AG10803 (cell line): ENCODE data around the gene HLA-F.

Source experiments
- DNase-seq: peaks from one replicate; pipeline ENCODE4 v3.0.0; 2010; ENCODE audit warnings: low read depth
- H3K4me3 ChIP-seq: 2 replicates; pipeline ENCODE4 v1.5.1; 2011; ENCODE audit warnings: mild to moderate bottlenecking, low read length, control low read depth
- TF ChIP-seq, protein P1 (sequence below): conservative IDR thresholded peaks from 2 replicates; pipeline ENCODE4 v1.5.1; 2011; ENCODE audit warnings: mild to moderate bottlenecking, low read length, control low read depth, inconsistent platforms

HLA-F gene

DNA sequence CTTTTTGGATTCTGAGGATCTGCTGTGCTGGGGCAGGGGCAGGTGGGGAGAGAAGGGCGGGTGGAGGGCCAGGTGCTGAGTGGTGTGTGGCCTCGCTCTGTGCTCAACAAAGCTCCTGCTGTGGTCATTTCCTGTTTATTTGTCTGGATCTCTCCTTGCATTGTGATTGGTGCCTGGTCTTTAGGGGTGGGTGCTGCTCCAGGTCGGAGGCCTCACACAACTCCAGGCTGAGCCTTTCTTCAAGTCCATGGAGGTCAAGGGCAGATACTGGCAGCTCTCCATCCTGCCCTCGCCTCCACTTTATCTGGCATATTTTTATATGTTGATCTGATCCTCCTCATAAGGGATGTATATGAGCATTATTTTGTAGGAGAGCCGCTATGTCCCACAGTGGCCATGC, 36.2 kb downstream of the HLA-F start:
- no peak overlapping the region for H3K4me3 ChIP-seq
- TF ChIP-seq, protein P1, sequence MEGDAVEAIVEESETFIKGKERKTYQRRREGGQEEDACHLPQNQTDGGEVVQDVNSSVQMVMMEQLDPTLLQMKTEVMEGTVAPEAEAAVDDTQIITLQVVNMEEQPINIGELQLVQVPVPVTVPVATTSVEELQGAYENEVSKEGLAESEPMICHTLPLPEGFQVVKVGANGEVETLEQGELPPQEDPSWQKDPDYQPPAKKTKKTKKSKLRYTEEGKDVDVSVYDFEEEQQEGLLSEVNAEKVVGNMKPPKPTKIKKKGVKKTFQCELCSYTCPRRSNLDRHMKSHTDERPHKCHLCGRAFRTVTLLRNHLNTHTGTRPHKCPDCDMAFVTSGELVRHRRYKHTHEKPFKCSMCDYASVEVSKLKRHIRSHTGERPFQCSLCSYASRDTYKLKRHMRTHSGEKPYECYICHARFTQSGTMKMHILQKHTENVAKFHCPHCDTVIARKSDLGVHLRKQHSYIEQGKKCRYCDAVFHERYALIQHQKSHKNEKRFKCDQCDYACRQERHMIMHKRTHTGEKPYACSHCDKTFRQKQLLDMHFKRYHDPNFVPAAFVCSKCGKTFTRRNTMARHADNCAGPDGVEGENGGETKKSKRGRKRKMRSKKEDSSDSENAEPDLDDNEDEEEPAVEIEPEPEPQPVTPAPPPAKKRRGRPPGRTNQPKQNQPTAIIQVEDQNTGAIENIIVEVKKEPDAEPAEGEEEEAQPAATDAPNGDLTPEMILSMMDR, result no peak
- DNase-seq, result no peak

DNA sequence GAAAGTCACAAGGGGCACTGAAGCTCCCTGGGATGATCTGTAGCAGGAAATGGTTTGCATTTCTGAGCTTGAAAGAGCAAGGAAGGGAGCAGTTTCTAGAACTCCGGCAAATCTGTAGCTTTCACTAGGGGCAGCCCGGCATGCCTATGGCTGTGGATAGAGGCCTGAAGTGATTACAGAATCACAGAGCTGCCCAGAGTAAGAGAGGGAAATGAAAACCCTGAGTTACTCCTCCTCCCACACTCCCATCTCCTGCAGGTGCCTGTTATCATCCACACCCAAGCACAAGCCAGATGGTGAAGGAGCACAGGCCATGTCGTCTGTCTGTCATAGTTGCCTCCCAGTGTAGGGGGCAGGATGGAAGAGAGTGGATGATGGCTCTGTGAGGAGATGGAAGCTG, 37.1 kb downstream of the HLA-F start:
- H3K4me3 ChIP-seq, result no peak overlapping the region
- DNase-seq, result no peak
- TF ChIP-seq, protein P1, result no peak

DNA sequence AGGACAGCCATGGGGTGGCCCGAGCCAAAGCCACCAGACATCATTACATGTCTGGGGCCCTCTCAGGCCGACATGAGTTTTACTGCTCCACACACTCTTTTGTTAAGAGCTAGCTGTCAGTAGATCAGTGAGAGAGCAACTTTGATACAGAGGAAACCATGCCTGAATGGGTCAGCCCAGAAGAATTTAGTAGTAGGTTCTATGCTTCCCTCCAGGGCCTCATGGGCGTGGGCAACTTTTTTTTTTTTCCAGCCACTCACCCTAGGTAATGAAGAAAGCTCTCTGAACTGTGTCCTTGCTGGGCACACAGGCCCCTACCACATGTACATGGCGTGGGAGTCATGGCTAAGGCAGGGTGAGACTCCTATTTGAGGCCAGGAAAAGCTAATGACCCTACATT, 38.8 kb downstream of the HLA-F start:
- H3K4me3 ChIP-seq, result no peak overlapping the region
- DNase-seq, result no peak
- TF ChIP-seq, protein P1, result no peak

DNA sequence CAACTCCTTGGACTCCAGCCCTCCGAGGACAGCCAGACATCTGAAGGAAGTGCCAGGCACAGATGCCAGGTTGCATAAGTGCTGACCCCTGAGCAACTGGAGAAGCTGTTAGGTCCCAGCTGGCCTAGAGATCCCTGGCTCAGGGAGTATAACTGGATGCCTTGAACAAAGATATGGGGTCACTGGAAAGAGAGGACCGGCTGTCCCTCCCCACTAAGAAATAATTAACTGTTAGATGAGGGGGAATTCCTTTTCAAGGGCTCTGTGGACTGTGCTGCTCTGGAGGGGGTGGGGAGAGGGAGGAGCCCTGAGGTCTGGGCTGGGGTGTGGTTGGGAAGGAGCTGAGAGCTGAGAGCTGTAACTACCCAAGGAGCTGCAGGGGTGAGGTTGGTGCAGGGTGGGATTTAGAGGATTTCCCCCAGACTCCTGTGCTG, 39.6 kb downstream of the HLA-F start:
- peak; percentile 56 for DNase-seq

DNA sequence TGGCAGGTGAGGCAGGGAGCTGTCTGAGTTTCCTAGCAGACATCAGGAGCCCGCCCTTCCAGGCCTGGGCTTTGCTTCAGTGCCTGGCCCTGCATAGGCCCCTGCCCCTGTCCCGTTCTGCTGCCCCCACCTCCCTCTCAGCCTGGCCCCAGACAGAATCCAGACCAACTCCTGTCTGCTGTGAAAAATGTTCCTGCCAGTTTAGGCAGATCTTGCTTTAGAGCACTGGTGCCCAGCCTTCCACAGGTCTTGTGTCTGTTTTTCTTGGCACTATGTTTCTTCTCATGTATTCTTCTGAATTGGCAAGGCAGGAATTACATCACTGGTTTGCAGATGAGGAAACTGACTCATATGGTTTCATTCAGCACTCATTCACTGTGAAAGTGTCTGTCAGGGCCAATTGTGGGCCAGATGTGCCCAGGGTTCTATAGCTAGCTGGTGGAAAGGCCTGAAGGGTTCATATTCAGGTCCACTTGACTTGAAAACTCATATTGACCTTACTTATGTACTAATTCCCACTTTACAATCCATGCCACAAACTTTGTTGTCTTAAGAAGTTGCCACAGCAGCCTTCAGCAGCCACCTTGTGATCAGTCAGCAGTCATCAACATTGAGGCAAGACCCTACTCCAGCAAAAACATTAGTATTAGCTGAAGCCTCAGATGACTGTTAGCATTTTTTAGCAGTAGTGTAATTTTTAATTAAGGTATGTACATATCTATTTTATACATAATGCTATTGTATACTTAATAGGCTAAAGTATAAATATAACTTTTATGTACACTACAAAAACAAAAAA, 40.5 kb downstream of the HLA-F start:
- no peak overlapping the region for H3K4me3 ChIP-seq
- TF ChIP-seq, protein P1, result no peak
- peak; percentile 83 for DNase-seq

More for the DNA sequence above, 39.6 kb downstream of the HLA-F start:
- TF ChIP-seq, protein P1, result no peak
- H3K4me3 ChIP-seq, result no peak overlapping the region

DNA sequence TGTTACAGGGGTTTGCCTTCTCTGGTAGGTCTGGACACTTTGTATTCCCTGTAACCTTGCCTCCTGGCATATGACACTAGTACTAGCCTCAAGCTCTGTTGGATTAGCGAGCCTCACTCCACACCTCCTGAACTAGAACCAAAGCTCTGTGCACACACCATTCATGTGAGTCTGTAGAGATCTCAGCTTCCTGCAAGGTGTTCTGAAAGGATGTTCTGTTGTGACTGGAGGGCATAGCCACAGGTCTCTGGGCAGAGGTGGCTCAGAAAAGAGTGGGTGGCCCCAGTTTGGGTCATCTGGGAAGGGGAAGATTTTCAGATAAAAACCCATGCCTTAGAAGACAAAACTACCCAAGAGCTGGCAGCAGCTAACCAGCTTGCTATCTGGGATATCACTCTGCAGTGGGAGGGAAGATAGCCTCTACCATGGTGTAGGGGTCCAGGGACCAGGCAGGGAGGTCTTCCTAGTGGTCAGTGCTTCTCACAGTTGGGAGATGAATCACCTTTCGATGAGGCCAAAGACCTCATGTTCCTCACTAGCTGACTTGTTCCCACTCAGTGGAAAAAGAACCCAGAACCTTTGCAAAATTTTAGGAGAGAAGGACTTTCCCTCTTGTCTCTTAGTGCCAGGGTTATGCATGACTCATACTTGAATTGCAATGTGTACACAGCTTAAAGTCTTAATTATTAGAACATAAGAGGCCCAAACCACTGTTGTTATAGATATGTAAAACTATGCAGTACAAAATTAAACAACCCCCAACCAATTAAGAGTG, 41.4 kb downstream of the HLA-F start:
- no peak for DNase-seq
- H3K4me3 ChIP-seq, result no peak overlapping the region
- TF ChIP-seq, protein P1, result no peak
